VCaP (cell line): ENCODE data around the gene FAM181A.

Experiments
- H3K27ac ChIP-seq: fragments of 450-650 bp; 2 replicates; pipeline ENCODE4 v1.5.1; 2017
- TF ChIP-seq, protein P1 (sequence below): fragments of 450-650 bp; conservative IDR thresholded peaks from 2 replicates; pipeline ENCODE4 v1.5.1; 2017; ENCODE audit warnings: mild to moderate bottlenecking, moderate library complexity

Gene FAM181A

DNA sequence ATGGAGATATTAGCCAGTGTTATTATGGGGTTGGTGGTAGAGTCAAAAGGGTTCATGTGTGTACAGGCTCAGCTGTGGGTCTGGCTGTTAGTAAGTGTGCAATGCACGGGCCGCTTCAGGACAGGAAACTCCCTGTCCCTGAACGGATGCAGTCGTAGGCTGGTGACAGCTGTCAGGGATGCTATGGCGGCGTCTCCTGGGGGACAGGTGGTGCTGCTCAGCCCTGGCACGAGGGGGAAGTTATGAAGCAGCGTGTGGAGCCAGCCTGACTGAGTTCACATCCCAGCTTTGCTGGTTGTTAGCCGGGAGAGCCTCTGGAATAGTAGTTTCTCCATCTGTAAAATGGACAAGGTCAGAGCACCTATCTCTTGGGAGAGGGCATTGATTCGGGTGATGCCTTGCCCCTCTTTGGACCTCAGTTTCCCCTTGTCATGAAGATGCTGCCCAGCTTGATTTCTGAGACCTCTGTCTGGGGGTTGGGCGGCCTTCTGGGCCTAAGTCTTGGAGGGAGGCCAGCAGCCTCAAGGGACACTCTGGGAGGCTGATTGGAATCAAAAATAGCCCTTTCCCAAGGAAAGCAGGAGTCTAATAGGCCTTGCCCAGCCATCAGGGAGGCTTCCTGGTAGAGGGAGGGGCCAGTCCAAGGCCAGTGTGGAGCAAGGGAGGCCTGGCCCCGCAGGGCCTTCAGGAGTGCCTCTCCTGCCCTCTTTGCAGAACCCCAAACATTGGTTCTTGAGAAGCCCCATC is 42.1 kb downstream of the FAM181A start:
- TF ChIP-seq, protein P1, sequence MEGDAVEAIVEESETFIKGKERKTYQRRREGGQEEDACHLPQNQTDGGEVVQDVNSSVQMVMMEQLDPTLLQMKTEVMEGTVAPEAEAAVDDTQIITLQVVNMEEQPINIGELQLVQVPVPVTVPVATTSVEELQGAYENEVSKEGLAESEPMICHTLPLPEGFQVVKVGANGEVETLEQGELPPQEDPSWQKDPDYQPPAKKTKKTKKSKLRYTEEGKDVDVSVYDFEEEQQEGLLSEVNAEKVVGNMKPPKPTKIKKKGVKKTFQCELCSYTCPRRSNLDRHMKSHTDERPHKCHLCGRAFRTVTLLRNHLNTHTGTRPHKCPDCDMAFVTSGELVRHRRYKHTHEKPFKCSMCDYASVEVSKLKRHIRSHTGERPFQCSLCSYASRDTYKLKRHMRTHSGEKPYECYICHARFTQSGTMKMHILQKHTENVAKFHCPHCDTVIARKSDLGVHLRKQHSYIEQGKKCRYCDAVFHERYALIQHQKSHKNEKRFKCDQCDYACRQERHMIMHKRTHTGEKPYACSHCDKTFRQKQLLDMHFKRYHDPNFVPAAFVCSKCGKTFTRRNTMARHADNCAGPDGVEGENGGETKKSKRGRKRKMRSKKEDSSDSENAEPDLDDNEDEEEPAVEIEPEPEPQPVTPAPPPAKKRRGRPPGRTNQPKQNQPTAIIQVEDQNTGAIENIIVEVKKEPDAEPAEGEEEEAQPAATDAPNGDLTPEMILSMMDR = no peak
- H3K27ac ChIP-seq = no peak overlapping the region

DNA sequence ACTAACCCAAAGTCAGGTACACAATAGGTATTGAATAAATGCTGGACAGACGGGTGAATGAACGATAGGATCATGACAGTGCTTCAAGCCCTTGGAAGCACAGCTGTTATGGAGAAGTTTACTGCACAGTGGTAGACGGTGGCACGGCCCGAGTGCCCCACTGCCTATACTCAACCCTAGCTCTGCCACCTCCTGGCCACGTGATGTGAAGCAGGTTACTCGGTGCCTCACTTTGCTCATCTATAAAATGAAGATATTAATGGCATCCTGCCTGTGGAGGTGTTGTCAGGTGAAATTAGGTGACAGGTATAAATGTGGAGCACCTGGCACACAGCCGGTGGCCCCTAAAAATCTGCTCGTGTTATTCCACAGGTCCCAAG is 43.4 kb downstream of the FAM181A start:
- no peak overlapping the region for H3K27ac ChIP-seq

DNA sequence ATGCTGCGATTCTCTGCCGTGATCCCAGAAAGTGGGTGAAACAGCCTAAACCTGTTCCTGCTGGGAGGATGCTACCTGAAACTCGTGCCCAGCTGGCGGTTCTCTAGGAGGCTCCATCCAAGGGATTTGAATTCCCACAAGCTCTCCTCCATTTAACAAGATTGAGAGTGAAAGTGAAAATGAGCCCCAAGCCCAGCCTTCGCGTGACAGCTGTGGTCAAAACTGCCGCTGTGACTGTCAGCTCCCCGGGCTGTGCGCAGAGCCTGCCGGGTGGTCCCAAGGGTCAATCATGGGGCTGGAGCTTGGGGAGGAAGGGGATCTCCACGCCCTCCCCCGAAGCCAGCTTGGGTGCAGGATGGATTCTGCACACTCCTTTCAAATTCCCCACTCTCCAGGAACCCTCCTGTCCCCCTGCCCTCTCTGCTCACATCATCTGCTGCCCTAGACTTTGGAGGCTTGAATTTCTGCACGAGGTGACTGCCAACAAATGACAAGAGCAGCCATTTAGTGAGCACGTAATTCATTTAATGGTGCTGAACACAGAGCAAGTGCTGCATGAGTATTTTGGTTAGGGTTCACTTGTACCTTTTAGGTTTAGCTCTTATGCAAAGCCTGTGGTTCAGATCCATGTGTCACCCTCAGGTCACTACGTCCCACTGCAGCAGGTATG is 44.0 kb downstream of the FAM181A start:
- no peak overlapping the region for H3K27ac ChIP-seq
- TF ChIP-seq, protein P1 = peak; percentile 25

More for the DNA sequence above, 43.4 kb downstream of the FAM181A start:
- TF ChIP-seq, protein P1 = peak; percentile 67

DNA sequence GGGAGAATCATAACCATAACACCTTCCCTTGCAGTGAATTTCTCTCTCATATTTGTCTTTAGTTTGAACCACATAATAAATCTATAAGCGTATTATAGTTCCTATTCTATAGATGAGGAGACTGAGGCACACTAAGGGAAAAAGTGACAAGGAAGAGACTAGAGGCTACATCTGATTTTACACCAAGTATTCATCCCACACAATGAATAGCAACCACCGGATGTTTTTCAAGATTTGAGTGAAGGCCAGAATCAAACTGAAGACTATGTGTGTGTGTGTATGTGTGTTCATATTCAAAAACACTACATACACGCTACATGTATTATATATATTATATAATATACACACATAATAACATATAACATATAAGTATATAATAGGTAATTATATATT is 44.5 kb downstream of the FAM181A start:
- TF ChIP-seq, protein P1 = no peak
- H3K27ac ChIP-seq = no peak overlapping the region

DNA sequence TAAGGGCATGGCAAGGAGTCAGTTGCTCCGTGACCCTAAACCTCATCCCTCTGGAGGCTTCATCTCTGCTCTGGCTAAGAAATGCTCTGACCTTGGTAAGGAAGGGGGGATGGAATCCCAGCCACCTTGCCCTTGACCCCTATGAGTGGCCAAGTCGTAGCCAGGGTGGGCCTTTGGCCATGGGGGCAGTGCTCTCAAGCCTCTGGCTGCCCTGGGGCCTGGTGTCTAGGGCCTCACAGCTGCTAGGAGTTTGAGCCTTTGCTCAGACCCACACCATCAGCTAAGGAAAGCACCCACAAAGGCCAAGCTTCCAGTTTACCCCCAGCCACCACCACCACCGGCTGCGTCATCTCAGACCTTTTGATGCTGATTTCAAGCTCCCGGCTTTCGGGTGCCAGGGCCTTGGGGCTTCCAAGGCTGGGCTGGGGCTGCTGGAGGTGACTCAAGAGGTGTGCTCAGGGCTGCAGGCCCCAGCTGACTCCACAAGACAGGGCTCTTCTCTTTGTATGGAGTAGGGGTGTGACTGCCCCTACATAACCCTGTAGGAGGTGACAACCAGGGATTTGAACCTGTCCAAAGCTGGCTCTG is 45.6 kb downstream of the FAM181A start:
- no peak overlapping the region for H3K27ac ChIP-seq
- TF ChIP-seq, protein P1 = no peak

GRCh38 chr14:93973607-93974006 is 46.5 kb downstream of the FAM181A start:
- TF ChIP-seq, protein P1 = no peak

DNA sequence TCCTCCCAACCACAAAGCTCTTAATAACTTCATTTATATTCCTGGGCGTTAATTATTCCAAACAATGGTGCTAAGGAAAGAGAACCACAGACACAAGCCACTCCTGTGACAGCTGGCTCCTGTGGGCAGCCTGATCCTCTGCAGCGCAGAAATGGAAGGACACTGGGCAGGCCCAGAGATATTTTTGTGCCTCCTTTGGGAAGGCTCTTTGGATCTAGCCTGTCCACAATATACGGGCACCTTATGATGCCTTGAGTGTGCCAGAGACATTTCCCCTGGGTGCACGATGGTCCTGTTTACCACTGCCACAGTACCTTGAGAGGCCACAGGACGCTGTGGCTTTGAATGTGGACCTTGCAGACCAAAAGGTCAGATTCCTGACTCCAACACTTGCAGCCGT is 47.2 kb downstream of the FAM181A start:
- TF ChIP-seq, protein P1 = no peak
- no peak overlapping the region for H3K27ac ChIP-seq

More at GRCh38 chr14:93973607-93974006, 46.5 kb downstream of the FAM181A start:
- no peak overlapping the region for H3K27ac ChIP-seq
